Measurements from ENCODE around the gene ZNF516. TPM values are rescaled to one million over a fixed set of nuclear protein-coding genes. Genes with fewer than 3 reads are reported as not detected.
A peak's percentile ranks its signal among the peaks of the same experiment; 100 is the strongest.

The ZNF516 gene
- total RNA-seq, 1 experiment from 2014 or later: 25.5 TPM

DNA sequence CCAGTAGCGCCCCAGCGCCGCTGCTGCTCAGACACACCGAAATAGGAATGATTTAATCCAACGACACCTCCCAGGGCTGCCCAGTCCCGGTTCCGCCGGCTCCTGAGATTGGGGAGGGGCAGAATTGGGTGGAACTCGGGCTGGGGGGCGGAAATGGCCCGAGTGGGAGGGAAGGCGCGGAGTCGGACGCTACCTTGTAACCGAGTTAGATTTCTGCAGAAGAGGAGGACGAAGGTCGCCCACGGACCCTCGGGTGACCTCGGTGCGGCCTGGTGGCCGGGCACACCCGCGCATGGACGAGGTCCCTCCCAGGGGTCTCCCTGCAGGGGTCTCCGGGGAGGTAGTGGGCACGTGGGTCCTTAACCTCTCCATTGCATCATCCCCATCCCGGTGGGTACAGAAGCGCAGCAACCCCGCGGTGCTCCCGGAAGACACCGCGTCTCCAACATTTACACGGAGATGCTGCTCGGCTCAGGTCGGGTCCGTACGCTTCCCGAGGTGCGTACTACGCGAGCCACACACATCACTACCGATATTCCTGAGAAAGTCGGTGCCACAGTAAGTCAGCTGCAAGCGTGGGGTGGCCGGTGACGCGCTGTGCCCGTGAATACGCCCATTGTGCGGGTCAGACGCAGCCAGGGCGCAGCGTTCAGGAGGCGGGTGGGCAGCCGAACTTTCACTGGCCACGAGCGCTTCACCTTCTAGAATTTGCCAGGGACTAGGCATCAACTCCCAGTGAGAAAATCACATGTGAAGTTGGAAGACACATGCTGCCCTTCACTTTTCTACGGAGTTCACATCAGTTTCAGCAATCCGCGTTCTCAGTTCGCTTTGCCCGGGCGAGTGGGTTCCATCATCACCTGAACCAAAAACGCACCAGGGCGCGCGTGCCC, 3.0 kb downstream of the ZNF516 start:
- H3K27me3 ChIP-seq (replicated peaks; ENCODE audit: control insufficient read depth, insufficient read depth, low read length): no peaks in the 10 kb centered on the region
- Mint-ChIP-seq H3K4me1 (ENCODE audit: low read depth, unreplicated experiment) (no peaks in the 10 kb centered on the region), H3K27me3 (ENCODE audit: insufficient read depth, unreplicated experiment) (no peaks in the 10 kb centered on the region), H3K27ac (ENCODE audit: unreplicated experiment) (no peak overlapping the region), H3K4me3 (ENCODE audit: unreplicated experiment) (peak overlapping the region; percentile 78), H3K36me3 (ENCODE audit: insufficient read depth, unreplicated experiment) (no peaks in the 10 kb centered on the region), H3K9me3 (ENCODE audit: unreplicated experiment) (no peaks in the 10 kb centered on the region)
- peak overlapping the region; percentile 63 for H3K4me3 ChIP-seq (ENCODE audit: low read depth, low read length)
- ChIA-PET POLR2A (no interaction called here), CTCF (interaction anchor here (0.6 kb wide), 1 partner anchor 1942 kb away, joined by 3 read pairs; no protein-coding TSS in a partner anchor)
- peak in 1 of 2 experiments; percentile 12 for DNase-seq
- H3K4me1 ChIP-seq: no peaks in the 10 kb centered on the region
- no peaks in the 10 kb centered on the region for H3K9me3 ChIP-seq
- no peaks in the 10 kb centered on the region for H3K36me3 ChIP-seq (ENCODE audit: control insufficient read depth, insufficient read depth, low read length)
- no TSS peak for BruUV-seq (replicated peaks)
- intact Hi-C loops (cut with micrococcal nuclease; ENCODE audit: unreplicated experiment): loop anchor here (5.0 kb wide), 1 partner anchor 565 kb away; no protein-coding TSS in a partner anchor
- TF ChIP-seq, protein P1, sequence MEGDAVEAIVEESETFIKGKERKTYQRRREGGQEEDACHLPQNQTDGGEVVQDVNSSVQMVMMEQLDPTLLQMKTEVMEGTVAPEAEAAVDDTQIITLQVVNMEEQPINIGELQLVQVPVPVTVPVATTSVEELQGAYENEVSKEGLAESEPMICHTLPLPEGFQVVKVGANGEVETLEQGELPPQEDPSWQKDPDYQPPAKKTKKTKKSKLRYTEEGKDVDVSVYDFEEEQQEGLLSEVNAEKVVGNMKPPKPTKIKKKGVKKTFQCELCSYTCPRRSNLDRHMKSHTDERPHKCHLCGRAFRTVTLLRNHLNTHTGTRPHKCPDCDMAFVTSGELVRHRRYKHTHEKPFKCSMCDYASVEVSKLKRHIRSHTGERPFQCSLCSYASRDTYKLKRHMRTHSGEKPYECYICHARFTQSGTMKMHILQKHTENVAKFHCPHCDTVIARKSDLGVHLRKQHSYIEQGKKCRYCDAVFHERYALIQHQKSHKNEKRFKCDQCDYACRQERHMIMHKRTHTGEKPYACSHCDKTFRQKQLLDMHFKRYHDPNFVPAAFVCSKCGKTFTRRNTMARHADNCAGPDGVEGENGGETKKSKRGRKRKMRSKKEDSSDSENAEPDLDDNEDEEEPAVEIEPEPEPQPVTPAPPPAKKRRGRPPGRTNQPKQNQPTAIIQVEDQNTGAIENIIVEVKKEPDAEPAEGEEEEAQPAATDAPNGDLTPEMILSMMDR (IDR thresholded peaks at IDR 0.05; ENCODE audit: insufficient read depth in 1 of 2, low read depth in 1 of 2, low read length in 1 of 2, severe bottlenecking in 1 of 2, unreplicated experiment in 1 of 2): no peak

DNA sequence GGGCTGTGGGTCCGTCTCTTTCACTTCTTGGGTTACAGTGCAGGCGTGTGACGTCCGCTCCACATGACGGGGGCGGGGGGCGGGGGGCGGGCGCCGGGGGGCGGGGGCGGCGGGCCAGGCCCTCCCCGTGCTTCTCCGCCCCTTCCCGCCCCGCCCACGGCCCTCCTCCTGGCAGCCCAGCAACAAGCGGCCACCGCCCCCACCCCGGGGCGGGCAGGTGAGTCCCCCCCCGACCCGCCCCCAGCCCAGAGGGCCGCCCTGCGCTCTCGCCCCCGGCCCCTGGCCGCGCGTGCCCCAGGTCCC, 3.6 kb downstream of the ZNF516 start:
- intact Hi-C loops (cut with micrococcal nuclease; ENCODE audit: unreplicated experiment): loop anchor here (5.0 kb wide), 1 partner anchor 566 kb away; no protein-coding TSS in a partner anchor
- no peaks in the 10 kb centered on the region for H3K36me3 ChIP-seq (ENCODE audit: control insufficient read depth, insufficient read depth, low read length)
- BruUV-seq (replicated peaks): no TSS peak
- Mint-ChIP-seq H3K9me3 (ENCODE audit: unreplicated experiment) (no peaks in the 10 kb centered on the region), H3K27ac (ENCODE audit: unreplicated experiment) (no peak overlapping the region), H3K4me1 (ENCODE audit: low read depth, unreplicated experiment) (no peaks in the 10 kb centered on the region), H3K27me3 (ENCODE audit: insufficient read depth, unreplicated experiment) (no peaks in the 10 kb centered on the region), H3K4me3 (ENCODE audit: unreplicated experiment) (peak overlapping the region; percentile 78), H3K36me3 (ENCODE audit: insufficient read depth, unreplicated experiment) (no peaks in the 10 kb centered on the region)
- TF ChIP-seq, protein P1 (IDR thresholded peaks at IDR 0.05; ENCODE audit: insufficient read depth in 1 of 2, low read depth in 1 of 2, low read length in 1 of 2, severe bottlenecking in 1 of 2, unreplicated experiment in 1 of 2): no peak
- no peaks in the 10 kb centered on the region for H3K27me3 ChIP-seq (replicated peaks; ENCODE audit: control insufficient read depth, insufficient read depth, low read length)
- ChIA-PET CTCF (no interaction called here), POLR2A (no interaction called here)
- H3K9me3 ChIP-seq: no peaks in the 10 kb centered on the region
- DNase-seq: peak; percentile 66 to 81
- no peaks in the 10 kb centered on the region for H3K4me1 ChIP-seq
- peak overlapping the region; percentile 63 for H3K4me3 ChIP-seq (ENCODE audit: low read depth, low read length)

DNA sequence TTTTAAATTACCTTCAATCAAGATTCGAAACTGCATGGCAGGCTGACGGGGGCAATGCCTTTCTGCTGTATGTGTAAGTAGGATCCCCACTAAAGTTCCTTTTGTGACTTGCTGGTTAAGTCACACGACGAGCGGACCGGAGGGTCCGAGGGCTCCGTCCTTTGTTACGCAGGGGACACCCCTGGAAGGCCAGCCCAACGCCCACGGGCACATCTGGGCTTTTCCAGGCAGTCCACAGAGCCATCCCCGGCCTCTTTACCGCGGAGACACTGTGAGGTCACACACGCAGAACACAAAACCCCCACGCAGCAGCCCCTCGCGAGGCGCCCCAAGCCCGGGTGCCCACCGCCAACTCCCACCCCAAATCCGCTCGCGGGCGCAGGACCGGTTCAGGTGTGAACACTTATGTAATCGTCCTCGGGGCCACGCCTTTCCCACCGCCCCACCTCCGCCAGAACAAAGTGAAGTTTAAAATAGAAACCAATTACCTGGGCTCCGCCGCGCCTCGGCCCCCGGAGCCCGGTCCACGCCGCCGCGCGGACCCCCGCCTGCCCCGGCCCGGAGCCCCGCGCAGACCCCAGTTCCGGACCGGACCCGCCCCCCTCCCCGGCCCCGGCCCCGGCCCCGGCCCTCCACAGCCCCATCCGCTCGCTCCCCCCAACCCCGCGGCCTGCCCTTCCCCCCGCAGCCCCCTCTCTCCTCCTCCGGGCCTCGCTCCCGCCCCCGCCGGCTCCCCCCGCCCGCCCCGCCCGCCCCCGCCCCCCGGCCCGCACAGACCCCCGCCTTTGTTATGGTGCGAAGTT, 4.2 kb downstream of the ZNF516 start:
- peak in 1 of 2 experiments; percentile 46 for DNase-seq
- H3K27ac Mint-ChIP-seq (ENCODE audit: unreplicated experiment): peak overlapping the region; percentile 78
- POLR2A ChIA-PET: no interaction called here
- CTCF ChIA-PET: no interaction called here
- Histone ChIP-seq H3K9me3 (no peaks in the 10 kb centered on the region), H3K4me3 (ENCODE audit: low read depth, low read length) (peak overlapping the region; percentile 44), H3K4me1 (no peaks in the 10 kb centered on the region), H3K36me3 (ENCODE audit: control insufficient read depth, insufficient read depth, low read length) (no peaks in the 10 kb centered on the region), H3K27me3 (replicated peaks; ENCODE audit: control insufficient read depth, insufficient read depth, low read length) (no peaks in the 10 kb centered on the region)
- BruUV-seq (replicated peaks): no TSS peak
- intact Hi-C loops (cut with micrococcal nuclease; ENCODE audit: unreplicated experiment): loop anchor here (5.0 kb wide), 1 partner anchor 566 kb away; no protein-coding TSS in a partner anchor
- no peaks in the 10 kb centered on the region for H3K9me3 Mint-ChIP-seq (ENCODE audit: unreplicated experiment)
- no peaks in the 10 kb centered on the region for H3K27me3 Mint-ChIP-seq (ENCODE audit: insufficient read depth, unreplicated experiment)
- peak overlapping the region; percentile 78 for H3K4me3 Mint-ChIP-seq (ENCODE audit: unreplicated experiment)
- H3K36me3 Mint-ChIP-seq (ENCODE audit: insufficient read depth, unreplicated experiment): no peaks in the 10 kb centered on the region
- TF ChIP-seq, protein P1 (IDR thresholded peaks at IDR 0.05; ENCODE audit: insufficient read depth in 1 of 2, low read depth in 1 of 2, low read length in 1 of 2, severe bottlenecking in 1 of 2, unreplicated experiment in 1 of 2): no peak
- no peaks in the 10 kb centered on the region for H3K4me1 Mint-ChIP-seq (ENCODE audit: low read depth, unreplicated experiment)

Data from Caco-2 (cell line).